Measurements from ENCODE around the gene FOXN3.

DNA sequence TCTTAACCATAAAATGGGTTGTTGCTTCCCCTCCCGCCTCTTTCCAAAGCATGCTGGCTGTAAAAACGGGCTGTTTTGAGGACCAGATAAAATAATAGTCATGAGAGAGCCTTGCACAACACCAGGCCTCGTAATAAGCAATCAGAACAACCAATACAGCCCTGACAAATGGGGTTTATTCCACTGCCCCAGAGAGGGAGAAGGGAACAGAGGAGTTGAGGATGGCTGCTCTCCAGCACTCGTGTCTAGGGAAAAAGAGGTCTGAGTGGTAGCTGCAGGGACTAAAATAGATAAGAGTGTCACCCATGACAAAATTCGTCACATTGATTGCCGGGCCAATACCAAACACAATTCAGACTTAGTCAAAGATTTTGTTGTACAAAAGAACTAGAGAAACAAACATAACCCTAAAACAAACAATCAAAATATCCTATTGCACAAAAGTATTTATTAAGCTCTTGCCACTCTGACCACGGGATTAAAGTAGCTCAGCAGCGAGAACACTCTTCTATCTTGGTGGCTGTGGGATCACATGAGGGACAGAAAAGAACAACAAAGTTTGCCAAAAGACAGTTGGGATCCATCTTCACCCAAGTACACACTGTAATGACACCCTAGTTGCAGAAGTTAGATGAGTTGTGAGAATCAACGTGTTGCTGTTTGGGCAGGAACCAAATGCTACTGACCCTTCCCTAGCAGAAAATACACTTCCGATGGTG is 188.0 kb downstream of the FOXN3 start:
- TF ChIP-seq POLR2AphosphoS5 (IDR thresholded peaks at IDR 0.05; ENCODE audit: low read depth): no peak
- no peak for TF ChIP-seq CTCF (IDR thresholded peaks at IDR 0.05; ENCODE audit: insufficient read depth, low read length)
- TF ChIP-seq, protein P1, sequence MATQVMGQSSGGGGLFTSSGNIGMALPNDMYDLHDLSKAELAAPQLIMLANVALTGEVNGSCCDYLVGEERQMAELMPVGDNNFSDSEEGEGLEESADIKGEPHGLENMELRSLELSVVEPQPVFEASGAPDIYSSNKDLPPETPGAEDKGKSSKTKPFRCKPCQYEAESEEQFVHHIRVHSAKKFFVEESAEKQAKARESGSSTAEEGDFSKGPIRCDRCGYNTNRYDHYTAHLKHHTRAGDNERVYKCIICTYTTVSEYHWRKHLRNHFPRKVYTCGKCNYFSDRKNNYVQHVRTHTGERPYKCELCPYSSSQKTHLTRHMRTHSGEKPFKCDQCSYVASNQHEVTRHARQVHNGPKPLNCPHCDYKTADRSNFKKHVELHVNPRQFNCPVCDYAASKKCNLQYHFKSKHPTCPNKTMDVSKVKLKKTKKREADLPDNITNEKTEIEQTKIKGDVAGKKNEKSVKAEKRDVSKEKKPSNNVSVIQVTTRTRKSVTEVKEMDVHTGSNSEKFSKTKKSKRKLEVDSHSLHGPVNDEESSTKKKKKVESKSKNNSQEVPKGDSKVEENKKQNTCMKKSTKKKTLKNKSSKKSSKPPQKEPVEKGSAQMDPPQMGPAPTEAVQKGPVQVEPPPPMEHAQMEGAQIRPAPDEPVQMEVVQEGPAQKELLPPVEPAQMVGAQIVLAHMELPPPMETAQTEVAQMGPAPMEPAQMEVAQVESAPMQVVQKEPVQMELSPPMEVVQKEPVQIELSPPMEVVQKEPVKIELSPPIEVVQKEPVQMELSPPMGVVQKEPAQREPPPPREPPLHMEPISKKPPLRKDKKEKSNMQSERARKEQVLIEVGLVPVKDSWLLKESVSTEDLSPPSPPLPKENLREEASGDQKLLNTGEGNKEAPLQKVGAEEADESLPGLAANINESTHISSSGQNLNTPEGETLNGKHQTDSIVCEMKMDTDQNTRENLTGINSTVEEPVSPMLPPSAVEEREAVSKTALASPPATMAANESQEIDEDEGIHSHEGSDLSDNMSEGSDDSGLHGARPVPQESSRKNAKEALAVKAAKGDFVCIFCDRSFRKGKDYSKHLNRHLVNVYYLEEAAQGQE (IDR thresholded peaks at IDR 0.05; ENCODE audit: insufficient replicate concordance, low read depth): no peak
- TF ChIP-seq GABPA (IDR thresholded peaks at IDR 0.05; ENCODE audit: low read depth): no peak
- TF ChIP-seq SPI1 (IDR thresholded peaks at IDR 0.05; ENCODE audit: borderline replicate concordance, low read depth): no peak

Data from HL-60 (cell line).